Ureter (tissue), 1 donor: ENCODE results near the gene FUT4. TPM values are rescaled to one million over a fixed set of nuclear protein-coding genes. Genes with fewer than 3 reads are reported as not detected.
"Not testable (repeated sequence)": the region's sequence is repeated elsewhere in the genome, so short reads cannot be mapped to it uniquely, and the experiment has no call there.

Source experiments
- DNase-seq: peaks from one replicate; pipeline ENCODE4 v3.0.0-alpha.2; 2020; ENCODE audit warnings: low spot score
- total RNA-seq: library from RNA; stranded (reverse); gene quantifications from one replicate; pipeline ENCODE4 v1.2.4, GENCODE V29; 2023
- donor health status: DM: yes; HTN: yes; CAD: no.

Gene FUT4
- total RNA-seq, 1 donor from 2014 or later: 6.6 TPM

GRCh38 chr11:94567181-94567670, 23.5 kb downstream of the FUT4 start, which contains the start of gene PIWIL4:
PIWIL4 (plus strand) TSS chr11:94567368; CDS start chr11:94567519, 151 bp downstream.
- no peak for DNase-seq

GRCh38 chr11:94568200-94568599, 24.5 kb downstream of the FUT4 start:
- no peak for DNase-seq

GRCh38 chr11:94568717-94569116, 25.0 kb downstream of the FUT4 start:
- no peak for DNase-seq

GRCh38 chr11:94572975-94573374, 29.3 kb downstream of the FUT4 start:
- DNase-seq: not testable (repeated sequence)

- DNase-seq: no peak
Measured at GRCh38 chr11:94574193-94574961, 30.7 kb downstream of the FUT4 start.

GRCh38 chr11:94576306-94576705, 32.6 kb downstream of the FUT4 start:
- no peak for DNase-seq

GRCh38 chr11:94577841-94578240, 34.1 kb downstream of the FUT4 start:
- no peak for DNase-seq

- DNase-seq: no peak
Measured at GRCh38 chr11:94581926-94582325, 38.2 kb downstream of the FUT4 start.

GRCh38 chr11:94583213-94583865, 39.6 kb downstream of the FUT4 start:
- DNase-seq: no peak

GRCh38 chr11:94583866-94584500, 40.3 kb downstream of the FUT4 start:
- no peak for DNase-seq

- DNase-seq: no peak
Measured at GRCh38 chr11:94584978-94585377, 41.3 kb downstream of the FUT4 start.

- no peak for DNase-seq
Measured at GRCh38 chr11:94585399-94585798, 41.7 kb downstream of the FUT4 start.

- no peak for DNase-seq
Measured at GRCh38 chr11:94586546-94586945, 42.8 kb downstream of the FUT4 start.

- no peak for DNase-seq
Measured at GRCh38 chr11:94586978-94587377, 43.3 kb downstream of the FUT4 start.

- DNase-seq: no peak
Measured at GRCh38 chr11:94588366-94588942, 44.7 kb downstream of the FUT4 start.

GRCh38 chr11:94590352-94591041, 46.8 kb downstream of the FUT4 start:
- no peak for DNase-seq

- DNase-seq: no peak
Measured at GRCh38 chr11:94593030-94593429, 49.3 kb downstream of the FUT4 start.

- DNase-seq: no peak
Measured at GRCh38 chr11:94595076-94595475, 51.4 kb downstream of the FUT4 start.

GRCh38 chr11:94597896-94598295, 54.2 kb downstream of the FUT4 start:
- no peak for DNase-seq
